SU-DHL-6 (cell line): ENCODE results near the gene ANXA5.
"Not testable (repeated sequence)": the region's sequence is repeated elsewhere in the genome, so short reads cannot be mapped to it uniquely, and the experiment has no call there.

ENCODE experiments used
- H2AFZ ChIP-seq: fragments of 200-600 bp; sonication (generic); 2 replicates; pipeline ENCODE4 v1.6.1; 2014; ENCODE audit warnings: low read depth, mild to moderate bottlenecking, moderate library complexity, mixed read lengths, antibody characterized with exemption, low read length; ENCODE audit not compliant: severe bottlenecking
- H3F3A ChIP-seq: fragments of 200-600 bp; shearing (Covaris generic); 2 replicates; pipeline ENCODE4 v1.6.0; 2016; ENCODE audit warnings: antibody characterized with exemption, mild to moderate bottlenecking; ENCODE audit not compliant: insufficient read depth
- H3K27ac ChIP-seq: fragments of 200-600 bp; sonication (generic); 2 replicates; pipeline ENCODE4 v1.5.1; 2016; ENCODE audit warnings: low read depth, mild to moderate bottlenecking, low read length, moderate library complexity, mixed read lengths
- H3K27me3 ChIP-seq: fragments of 200-600 bp; sonication (generic), shearing (Covaris generic); 2 replicates; pipeline ENCODE4 v1.6.0; 2014; ENCODE audit warnings: mild to moderate bottlenecking, low read length
- H3K36me3 ChIP-seq: fragments of 200-600 bp; sonication (generic); 2 replicates; pipeline ENCODE4 v1.6.1; 2014; ENCODE audit warnings: mild to moderate bottlenecking, low read length, mixed read lengths
- H3K4me2 ChIP-seq: fragments of 300-600, 200-600 bp; shearing (Covaris generic), sonication (generic); 2 replicates; pipeline ENCODE4 v1.6.0; 2014; ENCODE audit warnings: low read length, low read depth, mild to moderate bottlenecking; ENCODE audit not compliant: poor library complexity, severe bottlenecking
- H3K4me3 ChIP-seq: fragments of 200-600 bp; sonication (generic); 2 replicates; pipeline ENCODE4 v1.5.1; 2014; ENCODE audit warnings: antibody characterized with exemption, low read length, mild to moderate bottlenecking, mixed read lengths; ENCODE audit not compliant: insufficient read depth, poor library complexity, severe bottlenecking
- H3K79me2 ChIP-seq: fragments of 200-600 bp; sonication (generic); 2 replicates; pipeline ENCODE4 v1.6.1; 2014; ENCODE audit warnings: mild to moderate bottlenecking, low read length, moderate library complexity; ENCODE audit not compliant: insufficient read depth
- H3K9ac ChIP-seq: fragments of 200-600 bp; sonication (generic); 2 replicates; pipeline ENCODE4 v1.7.0; 2014; ENCODE audit warnings: mild to moderate bottlenecking, low read length
- H3K9me2 ChIP-seq: fragments of 200-600 bp; sonication (generic); replicated peaks from 2 replicates; pipeline ENCODE4 v1.6.1; 2014; ENCODE audit warnings: low read length; ENCODE audit not compliant: insufficient read depth
- H3K9me3 ChIP-seq: fragments of 200-600 bp; sonication (generic); 2 replicates; pipeline ENCODE4 v1.6.1; 2014; ENCODE audit warnings: low read length, mixed read lengths; ENCODE audit not compliant: insufficient read depth
- H4K20me1 ChIP-seq: fragments of 200-600 bp; sonication (generic); 2 replicates; pipeline ENCODE4 v1.6.1; 2014; ENCODE audit warnings: low read depth, mild to moderate bottlenecking, antibody characterized with exemption, low read length, moderate library complexity, mixed read lengths
- EZH2phosphoT487 ChIP-seq: fragments of 200-600 bp; sonication (generic), shearing (Covaris generic); conservative IDR thresholded peaks from 2 replicates; pipeline ENCODE4 v1.6.1; 2018; ENCODE audit warnings: mild to moderate bottlenecking, antibody characterized with exemption, low read length, moderate library complexity, mixed read lengths
- TF ChIP-seq, protein P1 (sequence below): fragments of 200-600 bp; sonication (generic); IDR thresholded peaks from one replicate; pipeline ENCODE4 v1.5.1; 2017; ENCODE audit warnings: antibody characterized with exemption, mild to moderate bottlenecking, low read length, moderate library complexity; ENCODE audit not compliant: insufficient read depth, poor library complexity, severe bottlenecking

The ANXA5 gene

DNA sequence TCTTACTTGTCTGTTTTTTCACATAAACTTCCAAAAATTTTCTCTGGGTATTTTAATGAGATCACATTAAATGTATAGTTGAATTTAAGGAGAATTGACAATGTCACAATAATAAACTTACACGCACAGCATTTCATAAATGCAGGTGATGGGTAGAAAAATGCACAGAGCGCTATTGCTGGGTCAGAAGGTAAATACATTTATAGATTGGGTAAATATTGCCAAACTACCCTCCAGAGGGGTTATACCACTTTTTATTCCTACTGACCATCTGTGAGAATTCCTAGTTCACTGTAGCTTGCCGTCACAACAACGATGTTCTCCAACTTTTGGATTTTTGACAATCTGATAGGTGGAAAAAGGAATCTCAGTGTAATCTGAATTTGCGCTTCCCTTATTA is 34.6 kb downstream of the ANXA5 start:
- Histone ChIP-seq H4K20me1 (no peaks in the 10 kb centered on the region), H3K9me2 (no peaks in the 10 kb centered on the region), H3K4me2 (no peak overlapping the region), H2AFZ (no peak overlapping the region), H3K9ac (no peak overlapping the region), H3K79me2 (no peaks in the 10 kb centered on the region), H3F3A (no peaks in the 10 kb centered on the region), H3K27ac (no peak overlapping the region), H3K27me3 (no peaks in the 10 kb centered on the region), H3K9me3 (no peaks in the 10 kb centered on the region), H3K36me3 (no peaks in the 10 kb centered on the region), H3K4me3 (no peak overlapping the region)
- no peak for TF ChIP-seq EZH2phosphoT487
- TF ChIP-seq, protein P1, sequence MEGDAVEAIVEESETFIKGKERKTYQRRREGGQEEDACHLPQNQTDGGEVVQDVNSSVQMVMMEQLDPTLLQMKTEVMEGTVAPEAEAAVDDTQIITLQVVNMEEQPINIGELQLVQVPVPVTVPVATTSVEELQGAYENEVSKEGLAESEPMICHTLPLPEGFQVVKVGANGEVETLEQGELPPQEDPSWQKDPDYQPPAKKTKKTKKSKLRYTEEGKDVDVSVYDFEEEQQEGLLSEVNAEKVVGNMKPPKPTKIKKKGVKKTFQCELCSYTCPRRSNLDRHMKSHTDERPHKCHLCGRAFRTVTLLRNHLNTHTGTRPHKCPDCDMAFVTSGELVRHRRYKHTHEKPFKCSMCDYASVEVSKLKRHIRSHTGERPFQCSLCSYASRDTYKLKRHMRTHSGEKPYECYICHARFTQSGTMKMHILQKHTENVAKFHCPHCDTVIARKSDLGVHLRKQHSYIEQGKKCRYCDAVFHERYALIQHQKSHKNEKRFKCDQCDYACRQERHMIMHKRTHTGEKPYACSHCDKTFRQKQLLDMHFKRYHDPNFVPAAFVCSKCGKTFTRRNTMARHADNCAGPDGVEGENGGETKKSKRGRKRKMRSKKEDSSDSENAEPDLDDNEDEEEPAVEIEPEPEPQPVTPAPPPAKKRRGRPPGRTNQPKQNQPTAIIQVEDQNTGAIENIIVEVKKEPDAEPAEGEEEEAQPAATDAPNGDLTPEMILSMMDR, result no peak

DNA sequence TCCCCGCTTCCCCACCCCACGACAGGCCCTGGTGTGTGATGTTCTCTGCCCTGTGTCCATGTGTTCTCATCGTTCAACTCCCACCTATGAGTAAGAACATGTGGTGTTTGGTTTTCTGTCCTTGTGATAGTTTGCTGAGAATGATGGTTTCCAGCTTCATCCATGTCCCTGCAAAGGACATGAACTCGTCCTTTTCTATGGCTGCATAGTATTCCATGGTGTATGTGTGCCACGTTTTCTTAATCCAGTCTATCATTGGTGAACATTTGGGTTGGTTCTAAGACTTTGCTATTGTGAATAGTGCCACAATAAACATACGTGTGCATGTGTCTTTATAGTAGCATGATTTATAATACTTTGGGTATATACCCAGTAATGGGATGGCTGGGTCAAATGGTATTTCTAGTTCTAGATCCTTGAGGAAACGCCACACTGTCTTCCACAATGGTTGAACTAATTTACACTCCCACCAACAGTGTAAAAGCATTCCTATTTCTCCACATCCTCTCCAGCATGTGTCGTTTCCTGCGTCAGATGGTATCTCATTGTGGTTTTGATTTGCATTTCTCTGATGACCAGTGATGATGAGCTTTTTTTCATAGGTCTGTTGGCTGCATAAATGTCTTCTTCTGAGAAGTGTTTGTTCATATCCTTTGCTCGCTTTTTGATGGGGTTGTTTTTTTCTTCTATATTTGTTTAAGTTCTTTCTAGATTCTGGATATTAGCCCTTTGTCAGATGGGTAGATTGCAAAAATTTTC is 36.4 kb downstream of the ANXA5 start:
- H3K4me2 ChIP-seq, H3K27me3 ChIP-seq, H3F3A ChIP-seq, H3K27ac ChIP-seq, H3K4me3 ChIP-seq, H2AFZ ChIP-seq, H3K9ac ChIP-seq, H4K20me1 ChIP-seq, H3K79me2 ChIP-seq, H3K9me3 ChIP-seq, H3K36me3 ChIP-seq, H3K9me2 ChIP-seq: not testable (repeated sequence)

DNA sequence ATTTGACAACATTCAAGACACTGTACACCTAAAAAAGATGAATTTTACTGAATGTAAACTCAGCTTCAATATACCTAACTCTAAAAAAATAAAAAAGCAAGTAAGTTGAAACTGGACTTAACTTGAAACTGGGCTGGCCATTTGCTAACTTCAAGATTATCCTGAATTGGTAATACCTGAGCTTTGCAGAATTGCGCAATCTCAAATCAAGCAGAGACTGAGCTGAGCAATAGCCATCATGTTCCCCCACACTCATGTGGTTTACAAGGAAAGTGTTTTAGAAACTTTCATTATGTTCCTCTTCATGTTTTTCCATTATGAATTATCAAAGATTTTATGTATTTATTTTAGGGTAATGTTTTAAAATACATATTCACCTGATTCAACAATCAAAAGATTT is 38.7 kb downstream of the ANXA5 start:
- no peak overlapping the region for H3K27ac ChIP-seq
- no peaks in the 10 kb centered on the region for H3F3A ChIP-seq
- no peak overlapping the region for H3K4me2 ChIP-seq
- no peak overlapping the region for H3K9ac ChIP-seq
- no peaks in the 10 kb centered on the region for H3K9me3 ChIP-seq
- H4K20me1 ChIP-seq, result no peaks in the 10 kb centered on the region
- no peak for TF ChIP-seq EZH2phosphoT487
- TF ChIP-seq, protein P1, result no peak
- no peak overlapping the region for H3K4me3 ChIP-seq
- H3K79me2 ChIP-seq, result no peaks in the 10 kb centered on the region
- H3K9me2 ChIP-seq, result no peaks in the 10 kb centered on the region
- no peaks in the 10 kb centered on the region for H3K27me3 ChIP-seq
- H3K36me3 ChIP-seq, result no peaks in the 10 kb centered on the region
- no peak overlapping the region for H2AFZ ChIP-seq

DNA sequence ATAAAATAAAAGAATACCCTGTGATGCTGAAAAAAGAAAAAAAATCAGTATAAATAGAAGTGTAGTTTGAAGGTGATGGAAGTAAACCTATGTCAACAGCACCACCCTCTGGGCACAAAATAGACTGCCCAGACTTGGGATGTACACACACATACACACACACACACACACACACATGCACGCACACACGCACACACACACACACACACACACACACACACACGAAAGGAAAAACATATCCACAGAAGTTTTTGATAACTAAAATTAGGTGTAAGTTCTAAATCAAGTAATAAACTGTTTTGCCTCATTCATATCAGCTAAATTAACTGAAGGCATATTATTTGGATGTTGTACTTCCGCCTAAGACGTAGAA is 40.5 kb downstream of the ANXA5 start:
- no peaks in the 10 kb centered on the region for H3K79me2 ChIP-seq
- H3K9ac ChIP-seq, result no peak overlapping the region

More for the DNA sequence above, 40.5 kb downstream of the ANXA5 start:
- Histone ChIP-seq H3K27ac (no peak overlapping the region), H3F3A (no peaks in the 10 kb centered on the region), H3K9me2 (no peaks in the 10 kb centered on the region), H3K9me3 (no peaks in the 10 kb centered on the region), H3K4me2 (no peak overlapping the region), H3K27me3 (no peaks in the 10 kb centered on the region), H3K4me3 (no peak overlapping the region), H4K20me1 (no peaks in the 10 kb centered on the region), H3K36me3 (no peaks in the 10 kb centered on the region), H2AFZ (no peak overlapping the region)
- TF ChIP-seq, protein P1, result no peak
- TF ChIP-seq EZH2phosphoT487, result no peak
